ENCODE results near the gene EDEM2. TPM values are rescaled to one million over a fixed set of nuclear protein-coding genes. Genes with fewer than 3 reads are reported as not detected.
A peak's percentile ranks its signal among the peaks of the same experiment; 100 is the strongest.

Gene EDEM2
- total and polyA plus RNA-seq, 2 of the 13 experiments (the other 11 are each of a cell fraction or from before 2014, with no cell fraction given), result 33.1 to 46.9 TPM

- TF ChIP-seq YEATS4 (CRISPR knock-in tag; IDR thresholded peaks at IDR 0.05; ENCODE audit: borderline replicate concordance), result peak; percentile 94
- no peak for TF ChIP-seq CHD4 (IDR thresholded peaks at IDR 0.05; ENCODE audit: borderline replicate concordance, low read length)
- no peak; the same call in 1 of the 2 replicates for TF ChIP-seq ZNF460 (CRISPR knock-in tag; IDR thresholded peaks at IDR 0.05; ENCODE audit: borderline replicate concordance)
- TF ChIP-seq FOXA1 (IDR thresholded peaks at IDR 0.05), result no peak
- TF ChIP-seq FOXA1 (CRISPR knock-in tag; IDR thresholded peaks at IDR 0.05), result no peak
- peak; percentile 19; the same call in 1 of the 2 replicates for TF ChIP-seq ZNF790 (CRISPR knock-in tag; IDR thresholded peaks at IDR 0.05; ENCODE audit: borderline replicate concordance)
- TF ChIP-seq ZBTB37 (CRISPR knock-in tag; IDR thresholded peaks at IDR 0.05), result no peak
- TF ChIP-seq ZNF672 (CRISPR knock-in tag; IDR thresholded peaks at IDR 0.05), result no peak
- TF ChIP-seq ARNT2 (CRISPR knock-in tag; IDR thresholded peaks at IDR 0.05; ENCODE audit: low read depth), result peak; percentile 93
- TF ChIP-seq FOXO4 (CRISPR knock-in tag; conservative IDR thresholded peaks at IDR 0.05), result no peak
- TF ChIP-seq NBN (conservative IDR thresholded peaks at IDR 0.05), result 0 out of 2 replicates have a peak, but pooled peaks have one; percentile 31
- TF ChIP-seq ARID5B (CRISPR knock-in tag; IDR thresholded peaks at IDR 0.05), result peak; percentile 59; the same call in 1 of the 2 replicates
- no peak for TF ChIP-seq NFE2L1 (CRISPR knock-in tag; IDR thresholded peaks at IDR 0.05; ENCODE audit: borderline replicate concordance)
- TF ChIP-seq ZKSCAN1 (IDR thresholded peaks at IDR 0.05; ENCODE audit: low read length), result no peak
- TF ChIP-seq ZNF121 (CRISPR knock-in tag; IDR thresholded peaks at IDR 0.05), result peak; percentile 56
- TF ChIP-seq ELF1 (CRISPR knock-in tag; IDR thresholded peaks at IDR 0.05), result peak; percentile 100
- peak; percentile 60 for TF ChIP-seq NFYC (CRISPR knock-in tag; IDR thresholded peaks at IDR 0.05)
- TF ChIP-seq ARID2 (CRISPR knock-in tag; IDR thresholded peaks at IDR 0.05; ENCODE audit: borderline replicate concordance), result peak; percentile 96; the same call in 1 of the 2 replicates
- peak; percentile 79; the same call in 1 of the 2 replicates for TF ChIP-seq ZFP36L1 (CRISPR knock-in tag; IDR thresholded peaks at IDR 0.05)
- TF ChIP-seq BHLHE40 (IDR thresholded peaks at IDR 0.05; ENCODE audit: low read length), result no peak; the same call in 1 of the 2 replicates
- TF ChIP-seq SIX4 (CRISPR knock-in tag; IDR thresholded peaks at IDR 0.05), result peak; percentile 19; the same call in 1 of the 2 replicates
- TF ChIP-seq ZNF138 (CRISPR knock-in tag; IDR thresholded peaks at IDR 0.05; ENCODE audit: low read depth), result peak; percentile 67; the same call in 1 of the 2 replicates
- TF ChIP-seq ELK4 (CRISPR knock-in tag; IDR thresholded peaks at IDR 0.05; ENCODE audit: borderline replicate concordance), result no peak; the same call in 1 of the 2 replicates
- no peak for TF ChIP-seq PCBP2 (optimal IDR thresholded peaks at IDR 0.05; ENCODE audit: low read depth, low read length, poor library complexity, severe bottlenecking)
Measured at GRCh38 chr20:35146920-35147574, at the start of gene EDEM2 (continued).

Data from HepG2 (cell line).